ENCODE results near the gene NTNG2.

DNA sequence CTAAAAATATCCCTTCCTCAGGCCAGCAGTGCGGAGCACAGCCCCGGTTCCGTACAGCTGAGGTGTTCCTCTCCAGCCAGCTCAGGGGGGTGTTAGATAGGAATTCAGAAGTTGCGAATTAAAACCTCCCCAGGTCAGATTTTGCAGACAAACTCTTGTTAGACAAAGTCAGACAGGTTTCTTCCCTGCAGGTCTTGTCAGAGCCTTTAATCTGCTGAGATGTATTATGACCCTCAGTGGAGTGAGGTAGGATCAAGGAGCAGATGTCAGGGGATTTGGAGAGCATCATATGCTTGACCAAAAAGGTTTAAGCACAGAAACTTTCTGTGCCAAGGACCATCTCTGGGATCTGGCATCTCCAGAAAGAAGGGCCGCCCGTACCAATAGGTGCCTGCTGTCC lies 60.1 kb downstream of the NTNG2 start:
- TF ChIP-seq, protein P1, sequence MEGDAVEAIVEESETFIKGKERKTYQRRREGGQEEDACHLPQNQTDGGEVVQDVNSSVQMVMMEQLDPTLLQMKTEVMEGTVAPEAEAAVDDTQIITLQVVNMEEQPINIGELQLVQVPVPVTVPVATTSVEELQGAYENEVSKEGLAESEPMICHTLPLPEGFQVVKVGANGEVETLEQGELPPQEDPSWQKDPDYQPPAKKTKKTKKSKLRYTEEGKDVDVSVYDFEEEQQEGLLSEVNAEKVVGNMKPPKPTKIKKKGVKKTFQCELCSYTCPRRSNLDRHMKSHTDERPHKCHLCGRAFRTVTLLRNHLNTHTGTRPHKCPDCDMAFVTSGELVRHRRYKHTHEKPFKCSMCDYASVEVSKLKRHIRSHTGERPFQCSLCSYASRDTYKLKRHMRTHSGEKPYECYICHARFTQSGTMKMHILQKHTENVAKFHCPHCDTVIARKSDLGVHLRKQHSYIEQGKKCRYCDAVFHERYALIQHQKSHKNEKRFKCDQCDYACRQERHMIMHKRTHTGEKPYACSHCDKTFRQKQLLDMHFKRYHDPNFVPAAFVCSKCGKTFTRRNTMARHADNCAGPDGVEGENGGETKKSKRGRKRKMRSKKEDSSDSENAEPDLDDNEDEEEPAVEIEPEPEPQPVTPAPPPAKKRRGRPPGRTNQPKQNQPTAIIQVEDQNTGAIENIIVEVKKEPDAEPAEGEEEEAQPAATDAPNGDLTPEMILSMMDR (IDR thresholded peaks at IDR 0.05), result no peak
- TF ChIP-seq POLR2A (IDR thresholded peaks at IDR 0.05), result no peak
